Muscle of leg (tissue), 11 donors: ENCODE measurements around the gene ZNF618. TPM values are rescaled to one million over a fixed set of nuclear protein-coding genes. Genes with fewer than 3 reads are reported as not detected.

Experiments
- DNase-seq: peaks from one replicate; pipeline ENCODE4 v3.0.0; 2013
- H3K27ac ChIP-seq: one replicate; pipeline ENCODE4 v1.5.1; 2013; ENCODE audit warnings: mild to moderate bottlenecking, low read length, control low read depth
- H3K27me3 ChIP-seq: one replicate; pipeline ENCODE4 v1.6.1; 2013; ENCODE audit warnings: low read length; ENCODE audit not compliant: control insufficient read depth, insufficient read depth
- H3K36me3 ChIP-seq: one replicate; pipeline ENCODE4 v1.6.1; 2013; ENCODE audit warnings: low read length; ENCODE audit not compliant: control insufficient read depth, insufficient read depth
- H3K4me1 ChIP-seq: one replicate; pipeline ENCODE4 v1.6.1; 2013; ENCODE audit warnings: low read length; ENCODE audit not compliant: control insufficient read depth, insufficient read depth
- H3K4me3 ChIP-seq: one replicate; pipeline ENCODE4 v1.5.1; 2013; ENCODE audit warnings: low read length, control low read depth
- H3K9me3 ChIP-seq: replicated peaks from 2 replicates; pipeline ENCODE4 v1.6.1; 2013; ENCODE audit warnings: low read depth, low read length; ENCODE audit not compliant: control insufficient read depth
- WGBS: methylation state at CpG from one replicate; pipeline ENCODE4 v1.1.5; 2013; ENCODE audit warnings: missing lambda C conversion rate; ENCODE audit not compliant: insufficient coverage; 5-methylcytosine and 5-hydroxymethylcytosine counted together
- polyA plus RNA-seq, 8 donors: library from polyadenylated mRNA; unstranded; fragments of 120-200 nt; gene quantifications; one replicate each; pipeline versions ENCODE4 v1.2.1 to v1.2.3, GENCODE V29; 2013; ENCODE audit warnings: inconsistent platforms in 1 of 8, low replicate concordance in 1 of 8; ENCODE audit not compliant: insufficient read length in 8 of 8, insufficient read depth in 1 of 8
- total RNA-seq: library from RNA; stranded (reverse); fragments of 120-200 nt; gene quantifications from one replicate; pipeline ENCODE4 v1.2.4, GENCODE V29; 2013

The ZNF618 gene
- total and polyA plus RNA-seq, 9 donors, result 6.4 to 21.8 (median 16.1) TPM

GRCh38 chr9:113935677-113936380 is 59.7 kb downstream of the ZNF618 start:
- Histone ChIP-seq H3K4me1 (peaks cover 4% of the 10 kb centered on the region), H3K27me3 (no peaks in the 10 kb centered on the region), H3K36me3 (no peaks in the 10 kb centered on the region), H3K4me3 (no peak overlapping the region), H3K9me3 (peaks cover 4% of the 10 kb centered on the region), H3K27ac (no peak overlapping the region)
- whole genome bisulfite sequencing, result 87% methylated on average over 10 of the region's 10 CpGs
- no peak for DNase-seq

GRCh38 chr9:113940077-113940476 is 64.0 kb downstream of the ZNF618 start:
- DNase-seq, result no peak
- peaks cover 4% of the 10 kb centered on the region for H3K9me3 ChIP-seq
- H3K27ac ChIP-seq, result no peak overlapping the region
- no peaks in the 10 kb centered on the region for H3K27me3 ChIP-seq
- H3K4me3 ChIP-seq, result no peak overlapping the region
- H3K36me3 ChIP-seq, result no peaks in the 10 kb centered on the region
- H3K4me1 ChIP-seq, result peaks cover 5% of the 10 kb centered on the region

GRCh38 chr9:113941056-113941455 is 64.9 kb downstream of the ZNF618 start:
- no peak for DNase-seq
- H3K9me3 ChIP-seq, result peaks cover 4% of the 10 kb centered on the region
- no peaks in the 10 kb centered on the region for H3K27me3 ChIP-seq
- no peak overlapping the region for H3K4me3 ChIP-seq
- peaks cover 8% of the 10 kb centered on the region for H3K4me1 ChIP-seq
- no peak overlapping the region for H3K27ac ChIP-seq
- H3K36me3 ChIP-seq, result no peaks in the 10 kb centered on the region

- H3K27me3 ChIP-seq, result no peaks in the 10 kb centered on the region
- no peaks in the 10 kb centered on the region for H3K36me3 ChIP-seq
- WGBS, result no CpG with 5 or more reads among the region's 2 CpGs
- peaks cover 4% of the 10 kb centered on the region for H3K9me3 ChIP-seq
- no peak for DNase-seq
- H3K27ac ChIP-seq, result no peak overlapping the region
- H3K4me3 ChIP-seq, result no peak overlapping the region
- peaks cover 8% of the 10 kb centered on the region for H3K4me1 ChIP-seq
Measured at GRCh38 chr9:113941526-113941925, 65.4 kb downstream of the ZNF618 start.

- H3K36me3 ChIP-seq, result no peaks in the 10 kb centered on the region
- no peak overlapping the region for H3K4me3 ChIP-seq
- no peak for DNase-seq
- no peak overlapping the region for H3K27ac ChIP-seq
- H3K4me1 ChIP-seq, result peaks cover 8% of the 10 kb centered on the region
- WGBS, result 67% methylated on average over 8 of the region's 13 CpGs
- no peaks in the 10 kb centered on the region for H3K27me3 ChIP-seq
- H3K9me3 ChIP-seq, result peaks cover 4% of the 10 kb centered on the region
Measured at GRCh38 chr9:113943112-113944009, 67.3 kb downstream of the ZNF618 start.

GRCh38 chr9:113945784-113946183 is 69.7 kb downstream of the ZNF618 start:
- Histone ChIP-seq H3K9me3 (no peaks in the 10 kb centered on the region), H3K27ac (no peak overlapping the region), H3K4me1 (peaks cover 8% of the 10 kb centered on the region), H3K4me3 (no peak overlapping the region), H3K27me3 (no peaks in the 10 kb centered on the region), H3K36me3 (no peaks in the 10 kb centered on the region)
- DNase-seq, result no peak
- WGBS, result 65% methylated on average over 6 of the region's 8 CpGs

GRCh38 chr9:113946496-113947115 is 70.5 kb downstream of the ZNF618 start:
- DNase-seq, result no peak
- Histone ChIP-seq H3K27me3 (no peaks in the 10 kb centered on the region), H3K36me3 (no peaks in the 10 kb centered on the region), H3K9me3 (no peaks in the 10 kb centered on the region), H3K27ac (no peak overlapping the region), H3K4me1 (peaks cover 8% of the 10 kb centered on the region), H3K4me3 (no peak overlapping the region)
- WGBS, result 90% methylated on average over 10 of the region's 11 CpGs

GRCh38 chr9:113947941-113948340 is 71.8 kb downstream of the ZNF618 start:
- Histone ChIP-seq H3K27ac (no peak overlapping the region), H3K9me3 (no peaks in the 10 kb centered on the region), H3K36me3 (no peaks in the 10 kb centered on the region), H3K4me1 (peaks cover 7% of the 10 kb centered on the region), H3K4me3 (no peak overlapping the region), H3K27me3 (no peaks in the 10 kb centered on the region)
- DNase-seq, result no peak
- 88% methylated on average over 8 of the region's 8 CpGs for WGBS

- no peak overlapping the region for H3K4me3 ChIP-seq
- peaks cover 3% of the 10 kb centered on the region for H3K4me1 ChIP-seq
- no peaks in the 10 kb centered on the region for H3K36me3 ChIP-seq
- H3K27me3 ChIP-seq, result no peaks in the 10 kb centered on the region
- DNase-seq, result no peak
- no peaks in the 10 kb centered on the region for H3K9me3 ChIP-seq
- H3K27ac ChIP-seq, result no peak overlapping the region
- WGBS, result 91% methylated on average over 11 of the region's 11 CpGs
Measured at GRCh38 chr9:113948891-113949570, 72.9 kb downstream of the ZNF618 start.
